Activated CD8-positive, alpha-beta memory T cell treated with anti-CD3 and anti-CD28 coated beads for 36 hours (primary cell): ENCODE data around the gene GLIS1. TPM values are rescaled to one million over a fixed set of nuclear protein-coding genes. Genes with fewer than 3 reads are reported as not detected.

Experiments
- CTCF ChIA-PET: fragments of 350-600 bp; sonication (Branson Sonifier 250); formaldehyde crosslinking; loops from one replicate; lab custom pipeline; 2021; ENCODE audit warnings: antibody characterized with exemption; lab: Charles Lee
- POLR2A ChIA-PET: fragments of 350-600 bp; sonication (Branson Sonifier 250); formaldehyde crosslinking; loops from one replicate; lab custom pipeline; 2021; ENCODE audit warnings: antibody characterized with exemption; lab: Charles Lee
- total RNA-seq, 2 experiments: library from RNA; stranded (reverse); gene quantifications; one replicate each; pipeline ENCODE4 v1.2.3, GENCODE V29; 2021

The GLIS1 gene
- total RNA-seq, 2 experiments from 2014 or later, result not detected

DNA sequence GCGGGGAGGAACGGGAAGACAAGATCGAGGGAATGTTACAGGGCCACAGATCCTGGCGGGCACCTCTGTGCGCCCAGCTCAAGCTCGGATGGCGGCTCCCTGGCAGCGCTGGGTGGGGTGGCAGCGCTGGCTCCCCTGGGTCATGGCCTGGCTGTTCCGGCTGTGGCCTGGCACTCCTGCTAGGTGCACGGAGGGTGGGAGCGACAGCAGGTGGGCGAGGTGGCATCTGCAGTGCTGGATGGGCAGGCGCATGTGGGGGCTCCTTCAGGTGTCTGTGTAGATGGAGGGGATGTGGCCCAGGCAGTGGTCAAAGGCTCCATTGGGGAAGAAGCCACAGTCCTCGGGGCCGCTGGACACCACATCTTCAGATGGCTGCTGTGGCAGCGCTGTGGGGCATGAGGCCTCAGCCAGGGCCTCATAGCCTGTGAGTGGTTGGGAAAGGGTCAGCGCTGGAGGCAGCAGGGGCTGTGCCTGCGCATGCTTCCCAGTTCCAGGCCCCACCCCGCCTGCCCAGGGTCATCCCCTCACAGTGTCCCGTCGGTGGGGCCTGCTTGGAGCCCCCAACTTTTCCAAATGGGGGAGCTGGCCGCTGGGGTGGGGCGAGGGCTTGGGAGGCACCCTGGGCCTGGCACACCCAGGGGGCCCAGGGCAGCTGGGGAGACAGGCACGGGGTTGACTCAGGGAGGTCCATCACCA lies 232.5 kb downstream of the GLIS1 start:
- ChIA-PET CTCF (no interaction called here), POLR2A (no interaction called here)

DNA sequence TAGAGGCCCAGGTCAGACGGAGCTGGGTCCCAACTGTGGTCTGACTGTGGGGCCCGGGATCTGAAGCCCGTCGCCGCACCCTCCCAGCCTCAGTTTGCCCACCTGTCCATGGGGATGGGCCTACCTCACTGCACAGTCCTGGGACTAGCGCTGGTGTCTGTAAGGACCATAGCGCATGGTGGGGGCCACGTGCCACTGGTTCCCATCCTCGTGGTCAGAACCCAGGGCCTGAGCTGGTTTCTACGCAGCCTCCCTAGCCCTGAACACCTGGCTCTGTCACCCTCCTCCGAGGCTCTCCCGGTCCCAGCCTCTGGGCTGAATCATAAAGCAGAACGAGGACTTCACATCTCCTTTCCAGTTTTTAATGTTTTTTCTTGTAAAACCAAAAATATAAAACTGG lies 233.1 kb downstream of the GLIS1 start:
- ChIA-PET POLR2A (no interaction called here), CTCF (no interaction called here)

DNA sequence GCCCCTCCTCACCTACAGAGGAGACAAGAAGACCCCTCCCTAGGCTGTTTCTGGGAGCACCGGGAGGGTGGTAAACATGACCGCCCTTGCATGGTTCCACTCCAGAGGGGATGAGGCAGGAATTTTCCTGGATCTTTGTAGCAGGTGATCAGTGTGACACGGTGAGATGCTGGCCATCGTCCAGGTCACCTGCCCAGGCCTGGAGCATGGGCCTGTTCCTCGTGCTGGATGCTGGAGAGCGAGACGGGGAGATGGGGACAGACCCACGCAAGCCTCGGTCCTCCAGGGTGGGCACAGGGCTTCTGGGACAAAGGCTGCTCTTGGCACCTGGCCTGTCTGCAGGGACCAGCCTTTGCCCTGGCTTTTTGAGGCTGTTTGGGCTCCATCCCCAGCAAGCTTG lies 233.6 kb downstream of the GLIS1 start:
- ChIA-PET POLR2A (no interaction called here), CTCF (no interaction called here)

DNA sequence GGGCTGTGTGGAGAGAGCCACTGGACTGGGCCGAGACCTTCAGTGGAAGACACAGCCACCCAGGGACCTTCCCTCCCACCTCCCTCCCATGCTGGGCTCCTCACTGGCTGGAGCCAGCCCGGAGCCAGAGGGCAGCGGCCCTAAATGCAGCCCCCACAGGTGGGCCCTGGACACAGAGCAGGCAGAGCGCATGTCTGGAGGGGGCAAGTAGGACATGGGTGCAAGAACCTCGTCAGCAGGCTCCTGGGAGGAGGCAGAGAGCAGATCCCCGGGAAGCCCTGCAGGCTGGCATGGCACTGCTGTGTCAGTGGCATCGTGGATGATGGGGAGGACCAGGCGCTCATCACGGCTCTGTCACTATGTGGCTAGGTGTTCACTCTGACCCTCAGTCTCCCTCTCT lies 234.1 kb downstream of the GLIS1 start:
- ChIA-PET CTCF (no interaction called here), POLR2A (no interaction called here)

DNA sequence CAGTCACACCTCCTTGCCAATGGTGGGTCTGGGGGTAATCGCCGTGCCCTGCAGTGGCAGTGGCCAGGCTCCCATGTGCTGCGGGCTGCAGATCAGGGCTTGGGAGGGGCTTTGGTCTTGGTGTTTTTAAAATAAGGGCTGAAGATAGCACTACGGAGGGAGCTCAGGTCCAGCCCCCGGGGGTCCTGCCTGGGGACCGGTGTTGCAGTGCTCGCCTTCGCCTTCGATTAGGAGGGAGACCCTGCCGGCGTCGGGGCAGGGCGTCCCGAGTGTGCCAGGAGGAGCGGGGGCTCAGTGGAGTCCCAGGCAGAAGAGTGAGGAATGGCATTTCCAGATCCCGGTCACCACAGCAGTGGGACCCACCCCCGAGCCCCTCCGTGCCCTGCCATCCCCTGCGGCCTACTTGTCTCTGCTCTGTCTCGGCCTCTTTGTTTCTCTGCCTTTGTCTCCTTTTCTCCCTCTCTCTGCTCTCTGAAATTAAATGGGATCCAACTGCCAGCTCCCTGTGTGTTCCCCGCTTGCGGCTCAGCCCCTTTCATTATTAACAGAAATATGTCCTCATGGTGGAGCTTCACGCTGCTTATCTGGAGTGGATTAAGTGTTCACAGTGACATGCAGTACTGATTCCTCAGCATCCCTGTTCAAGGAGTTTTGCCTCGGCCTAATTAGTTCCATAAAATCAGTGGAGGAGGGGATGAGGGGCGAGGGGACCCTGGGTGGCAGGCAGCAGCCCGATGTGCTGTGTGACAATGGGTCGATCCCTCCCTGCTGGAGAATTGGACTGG lies 235.3 kb downstream of the GLIS1 start:
- CTCF ChIA-PET, result no interaction called here
- POLR2A ChIA-PET, result no interaction called here

DNA sequence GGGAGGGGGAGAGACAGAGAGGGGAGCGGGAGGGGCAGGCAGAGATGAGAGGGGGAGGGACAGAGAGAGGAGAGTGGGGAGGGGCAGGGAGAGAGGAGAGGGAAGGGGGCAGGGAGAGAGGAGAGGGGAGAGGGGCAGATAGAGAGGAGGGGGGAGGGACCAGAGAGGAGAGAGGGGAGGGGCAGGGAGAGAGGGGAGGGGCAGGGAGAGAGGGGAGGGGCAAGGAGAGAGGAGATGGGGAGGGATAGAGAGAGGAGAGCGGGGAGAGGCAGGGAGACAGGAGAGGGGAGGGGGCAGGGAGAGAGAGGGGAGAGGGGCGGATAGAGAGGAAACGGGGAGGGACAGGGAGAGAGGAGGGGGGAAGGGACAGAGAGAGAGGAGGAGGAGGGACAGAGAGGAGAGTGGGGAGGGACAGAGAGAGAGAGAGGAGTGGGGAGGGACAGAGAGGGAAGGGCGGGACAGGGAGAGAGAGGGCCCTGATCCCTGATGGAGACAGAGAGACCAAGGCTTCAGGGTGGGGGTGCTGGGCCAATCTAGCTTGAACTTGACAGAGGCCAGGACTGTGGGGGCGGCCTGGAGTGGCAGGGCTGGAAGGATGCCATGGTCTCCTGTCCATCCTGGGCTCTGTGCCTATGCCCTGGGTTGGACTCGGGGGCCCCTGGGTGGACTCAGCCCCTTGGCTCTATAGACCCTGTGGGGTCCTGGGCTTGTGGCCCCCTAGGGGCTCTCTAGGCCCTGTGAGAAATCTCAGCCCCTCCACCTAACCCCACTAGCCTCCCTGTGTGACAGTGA lies 236.1 kb downstream of the GLIS1 start:
- CTCF ChIA-PET, result no interaction called here

DNA sequence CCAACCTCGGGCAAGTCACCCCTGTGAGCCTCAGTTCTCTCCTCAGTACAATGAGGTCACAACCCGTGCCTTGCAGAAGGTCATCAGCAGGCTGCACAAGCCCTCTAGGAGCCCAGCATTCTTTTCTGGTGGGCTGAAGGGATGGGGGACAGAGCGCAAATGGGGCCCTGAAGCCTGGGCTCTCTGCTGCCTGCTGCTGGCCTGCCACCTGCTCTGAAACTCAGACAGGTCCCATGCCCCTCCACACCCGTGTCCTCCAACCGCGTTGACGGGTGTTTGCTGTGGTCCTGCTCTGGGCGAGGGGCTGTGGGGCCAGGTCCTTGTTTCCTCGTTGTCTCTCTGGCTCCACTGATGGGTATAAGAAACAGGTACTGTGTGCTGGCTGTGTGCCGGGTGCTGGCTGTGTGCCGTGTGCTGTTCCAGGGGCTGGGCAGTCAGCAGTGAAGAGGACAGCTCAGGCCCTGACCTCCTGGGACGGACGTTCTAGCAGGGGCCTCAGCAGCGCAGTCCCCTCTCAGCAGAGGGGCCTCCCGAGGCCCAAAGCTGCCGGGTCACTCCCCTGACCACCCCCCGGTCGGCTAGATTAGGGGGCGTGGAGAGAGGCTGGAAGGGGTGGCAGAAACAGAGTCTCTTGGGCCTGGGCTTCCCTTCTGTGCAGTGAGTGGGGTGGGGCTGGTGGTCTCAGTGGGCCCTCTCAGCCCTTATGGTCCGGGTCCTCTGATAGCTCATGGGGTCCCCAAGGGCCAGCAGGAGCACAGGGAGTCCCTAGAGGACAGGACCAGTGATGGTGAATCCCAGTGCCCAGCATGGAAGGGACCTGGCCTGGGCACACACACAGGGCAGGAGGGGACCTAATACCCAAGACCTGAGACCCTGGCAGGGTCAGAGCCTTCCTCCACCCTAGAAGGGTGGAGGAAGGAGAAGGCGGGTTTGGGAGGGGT lies 237.6 kb downstream of the GLIS1 start:
- POLR2A ChIA-PET, result no interaction called here
- CTCF ChIA-PET, result no interaction called here

More for the DNA sequence above, 236.1 kb downstream of the GLIS1 start:
- POLR2A ChIA-PET, result no interaction called here

DNA sequence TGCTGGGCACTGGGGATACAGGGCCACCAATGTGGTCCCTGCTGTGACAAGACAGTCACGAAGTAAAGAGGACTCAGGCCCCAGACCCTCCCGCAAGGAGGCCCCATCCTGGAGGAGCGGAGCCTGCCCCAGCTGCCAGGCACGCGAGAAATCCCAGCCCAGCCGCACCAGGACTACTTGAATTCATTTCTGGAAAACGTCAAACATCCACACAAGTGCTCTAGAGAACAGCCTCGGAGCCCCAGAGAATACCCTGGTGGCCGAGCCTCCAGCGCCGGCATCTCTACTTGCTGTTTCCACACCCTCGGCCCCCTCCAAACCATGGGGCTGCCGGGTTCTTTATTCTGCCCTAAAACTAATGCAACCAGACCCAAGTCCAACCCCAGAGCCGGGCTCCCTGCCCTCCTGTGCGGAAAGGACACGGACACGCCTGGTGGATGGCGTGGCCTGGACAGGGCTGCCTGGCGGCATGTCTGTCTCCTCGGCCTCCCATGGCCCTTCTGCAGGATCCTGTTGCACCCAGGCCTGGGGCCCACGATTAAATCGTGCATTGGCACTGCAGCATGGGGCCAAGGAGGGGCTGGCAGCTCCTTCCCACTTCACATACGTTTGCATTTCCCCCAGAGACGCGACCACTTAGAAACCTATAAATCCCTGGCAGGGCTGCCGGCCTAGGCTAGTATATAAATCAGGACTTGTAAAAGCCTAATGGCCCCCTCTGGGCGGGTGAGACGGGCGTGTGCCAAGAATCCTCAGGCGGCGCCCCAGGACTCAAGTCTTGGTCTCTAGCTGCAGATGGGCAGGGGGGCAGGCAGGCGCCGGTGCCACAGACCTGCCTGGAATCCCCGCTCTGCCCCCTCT lies 238.5 kb downstream of the GLIS1 start:
- POLR2A ChIA-PET, result no interaction called here
- CTCF ChIA-PET, result no interaction called here

DNA sequence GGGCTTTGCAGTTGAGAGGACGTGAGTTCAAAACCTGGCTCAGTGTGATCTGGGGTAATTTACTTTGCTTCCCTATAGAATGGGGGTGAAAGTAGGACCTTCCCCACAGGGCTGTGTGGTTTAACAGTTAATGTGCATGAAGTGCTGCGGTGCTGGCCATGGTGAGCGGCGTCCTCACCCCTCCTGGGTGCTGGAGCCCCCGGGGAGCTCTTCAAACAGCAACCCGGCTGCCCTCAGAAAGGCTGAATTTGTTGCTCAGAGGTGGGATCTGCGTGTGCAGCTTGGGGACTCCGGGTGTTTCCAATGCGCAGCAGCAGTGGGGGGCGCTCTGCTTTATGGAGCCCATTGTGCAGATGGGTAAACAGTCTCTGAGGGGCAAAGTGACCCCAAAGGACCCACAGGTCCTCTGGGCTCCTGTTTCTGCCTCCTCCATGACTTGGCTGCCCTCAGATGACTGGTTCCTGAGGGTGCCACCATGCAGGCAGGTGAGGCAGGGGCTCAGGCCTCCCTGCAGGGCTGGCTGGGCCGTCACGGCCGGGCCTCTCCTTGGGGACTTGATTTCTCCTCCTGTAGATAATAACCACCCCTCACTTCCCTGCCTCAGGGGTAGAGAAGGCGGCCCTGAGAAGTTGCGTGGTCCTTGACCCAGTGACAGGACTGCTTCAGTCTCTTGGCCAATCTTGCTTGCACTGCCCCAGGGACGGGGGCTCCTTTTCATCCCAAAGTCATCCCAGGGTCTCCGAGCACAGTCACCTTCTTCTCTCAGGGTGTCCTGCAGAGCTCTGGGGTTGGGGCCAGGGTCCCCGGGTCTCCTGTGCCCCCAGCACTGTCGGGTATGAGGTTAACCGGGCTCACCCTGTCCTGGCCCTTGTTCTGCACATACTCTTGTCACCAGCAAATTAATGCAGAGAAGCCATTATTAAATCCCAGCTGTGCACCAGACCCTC lies 239.4 kb downstream of the GLIS1 start:
- CTCF ChIA-PET, result interaction anchor here (1.0 kb wide), 1 partner anchor 36 kb away, joined by 3 read pairs; no protein-coding TSS in a partner anchor
- POLR2A ChIA-PET, result no interaction called here

DNA sequence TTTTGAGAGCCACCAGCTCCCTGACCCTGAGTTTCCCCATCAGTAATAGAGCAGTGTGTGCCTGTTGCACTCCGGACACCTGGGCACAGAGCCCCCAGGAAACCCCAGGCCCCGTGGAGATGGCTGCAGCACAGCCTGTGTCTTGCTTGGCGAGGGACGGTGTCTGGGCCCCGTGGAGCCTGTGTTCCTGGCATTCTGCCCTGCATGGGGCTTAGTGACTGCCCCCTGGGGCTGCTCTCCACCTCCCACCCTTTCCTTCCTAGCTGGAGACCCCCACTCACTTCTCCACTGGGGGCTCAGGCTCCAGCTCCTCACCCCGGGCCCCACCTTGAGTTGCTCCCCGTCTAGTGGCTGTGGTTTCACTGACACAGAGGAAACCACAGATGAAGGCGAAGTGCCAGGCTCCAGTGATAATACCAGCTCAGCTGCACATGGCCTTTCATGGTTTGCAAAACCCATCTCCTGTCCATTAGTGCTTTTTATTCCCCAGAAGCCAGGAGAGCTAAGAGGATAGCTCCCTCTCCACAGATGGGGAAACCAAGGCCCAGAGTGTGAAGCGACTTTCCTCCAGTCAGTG lies 240.3 kb downstream of the GLIS1 start:
- POLR2A ChIA-PET, result no interaction called here
- CTCF ChIA-PET, result interaction anchor here (1.0 kb wide), 1 partner anchor 35 kb away, joined by 3 read pairs; no protein-coding TSS in a partner anchor

DNA sequence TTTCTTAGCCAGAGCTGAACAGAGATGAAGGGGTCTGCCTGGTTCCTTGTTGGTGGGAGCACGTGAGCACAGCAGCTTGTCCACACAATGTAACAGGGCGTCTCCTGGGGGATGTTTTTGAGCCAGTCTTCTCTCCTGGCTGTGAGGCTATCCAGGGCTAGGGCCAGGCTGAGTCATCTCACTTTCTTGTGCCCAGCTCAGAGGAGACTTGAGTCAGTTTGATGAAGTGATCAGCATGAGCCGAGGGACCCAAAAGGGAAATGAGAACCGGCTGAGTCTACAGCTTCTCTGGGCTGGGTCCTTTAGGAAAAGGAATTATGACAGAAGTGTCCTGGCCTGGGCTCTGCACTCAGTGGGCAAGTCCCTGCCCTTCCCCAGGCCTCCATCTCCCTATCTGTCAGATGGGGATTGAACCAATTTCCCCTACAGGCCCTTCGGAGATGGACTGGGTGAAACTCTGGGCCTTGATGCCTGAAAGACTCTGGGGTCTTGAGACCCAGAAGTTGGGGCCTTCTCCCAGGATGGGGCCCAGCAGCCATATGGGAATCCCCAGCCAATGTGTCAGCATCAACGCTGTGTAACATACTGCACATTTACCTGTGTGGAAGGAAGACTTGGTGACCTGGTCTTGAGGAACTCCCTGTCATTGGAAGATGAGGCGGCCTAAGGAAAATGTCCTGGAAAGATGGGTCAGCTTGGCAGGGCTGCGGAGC lies 243.2 kb downstream of the GLIS1 start:
- POLR2A ChIA-PET, result no interaction called here

DNA sequence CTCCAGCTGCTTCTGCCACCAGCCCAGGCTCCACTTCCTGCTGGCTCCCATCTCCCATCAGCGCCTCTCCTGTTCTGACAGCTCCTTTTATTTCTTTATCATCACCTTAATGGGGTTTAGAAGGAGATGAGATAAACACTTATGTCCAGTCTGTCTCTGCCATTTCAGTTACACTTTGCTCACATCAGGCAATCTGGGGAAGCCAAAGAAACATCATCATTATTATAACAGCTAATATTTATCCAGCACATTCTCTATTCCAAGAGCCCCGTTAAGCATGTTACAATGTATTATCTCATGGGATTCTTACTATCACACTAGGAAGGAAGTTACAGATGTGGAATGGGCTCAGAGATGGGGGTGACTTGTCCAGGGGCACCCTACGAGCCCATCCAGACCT lies 248.6 kb downstream of the GLIS1 start:
- ChIA-PET POLR2A (no interaction called here), CTCF (interaction anchor here (0.9 kb wide), 1 partner anchor 15 kb away, joined by 3 read pairs; no protein-coding TSS in a partner anchor)

More for the DNA sequence above, 243.2 kb downstream of the GLIS1 start:
- CTCF ChIA-PET, result no interaction called here

DNA sequence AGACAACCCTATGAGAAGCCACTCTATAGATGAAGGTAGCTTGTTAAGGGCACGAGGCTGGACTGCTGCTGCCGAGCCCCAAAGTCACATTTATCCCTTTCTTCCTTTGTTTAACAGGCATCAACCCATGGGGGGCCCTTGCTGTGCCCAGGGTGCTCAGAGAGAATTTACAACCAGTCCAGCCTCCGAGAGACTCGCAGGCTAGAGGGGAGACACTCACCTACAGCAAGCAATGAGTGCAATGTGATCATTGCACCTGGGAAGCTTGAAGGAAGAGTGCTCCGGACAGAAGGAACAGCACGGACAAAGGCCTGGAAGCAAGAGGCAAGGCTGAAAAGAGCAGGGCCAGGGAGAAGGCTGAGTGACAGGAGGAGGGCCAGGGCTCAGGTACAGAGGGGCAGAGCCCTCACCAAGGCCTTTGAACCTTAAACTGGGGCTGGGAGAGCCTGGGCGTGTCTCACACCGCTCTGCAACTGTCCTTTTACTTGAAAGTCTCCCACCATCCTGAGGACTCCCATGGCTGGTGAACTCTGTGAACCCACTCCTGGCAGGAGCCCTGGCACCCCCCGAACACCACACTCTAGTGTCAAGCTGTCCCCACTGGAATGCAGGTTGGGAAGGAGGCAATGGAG lies 252.5 kb downstream of the GLIS1 start:
- ChIA-PET POLR2A (no interaction called here), CTCF (interaction anchor here (0.7 to 1.5 kb wide), 6 partner anchors 25 to 374 kb away, joined by 3 to 4 read pairs (median 4); no protein-coding TSS in a partner anchor)

DNA sequence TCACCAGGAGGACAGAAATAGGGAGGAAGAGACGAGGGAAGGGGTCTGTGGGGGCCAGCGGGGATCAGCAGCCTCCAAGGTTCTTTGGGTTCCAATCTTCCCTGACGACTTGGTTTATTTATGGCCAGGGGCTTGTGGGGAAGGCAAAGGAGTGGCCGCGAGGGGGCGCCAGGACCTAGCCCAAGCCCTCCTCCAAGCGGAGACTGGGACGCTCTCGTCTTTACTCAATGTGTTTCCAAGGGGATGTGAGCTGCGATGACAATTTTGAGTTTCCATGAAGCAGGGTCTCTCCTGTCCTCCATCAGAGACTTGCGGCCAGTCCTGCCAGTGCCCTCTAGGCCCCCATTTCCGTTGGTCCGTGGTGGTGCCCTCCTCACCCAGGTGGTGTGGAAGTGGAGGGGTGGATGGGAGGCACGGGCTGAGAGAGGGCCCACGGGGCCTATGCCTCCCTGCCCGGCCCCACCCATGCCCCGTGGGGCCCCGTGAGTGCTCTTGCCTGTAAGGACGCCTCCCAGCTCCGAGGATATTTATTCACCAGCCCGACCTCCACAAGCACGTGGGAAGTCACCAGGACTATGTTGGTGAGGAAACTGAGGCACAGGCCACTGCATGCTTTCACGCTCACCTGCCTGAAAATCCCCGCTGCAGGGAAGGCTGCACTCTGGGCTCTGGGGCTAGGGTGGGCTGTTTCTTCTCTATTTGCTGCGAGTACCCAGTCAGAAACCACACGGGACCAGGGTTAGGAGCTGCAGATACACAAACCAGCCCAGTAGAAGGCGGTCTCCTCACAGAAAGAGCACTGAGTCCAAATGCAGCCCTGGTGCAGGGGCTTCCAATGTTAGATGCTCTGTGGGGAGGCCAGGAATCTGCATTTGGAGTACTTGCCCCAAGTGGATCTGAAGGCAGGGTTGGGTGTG lies 253.2 kb downstream of the GLIS1 start:
- POLR2A ChIA-PET, result no interaction called here
- CTCF ChIA-PET, result interaction anchor here (0.5 to 1.5 kb wide), 6 partner anchors 26 to 375 kb away, joined by 3 to 4 read pairs (median 4); no protein-coding TSS in a partner anchor
